Glutamatergic neuron (in vitro differentiated cells): ENCODE data around the gene ASIC2. TPM values are rescaled to one million over a fixed set of nuclear protein-coding genes. Genes with fewer than 3 reads are reported as not detected.

ENCODE experiments used
- DNase-seq: peaks from one replicate; pipeline ENCODE4 v3.0.0; 2022
- H3K27ac Mint-ChIP-seq: one replicate; pipeline ENCODE4 v1.8.0; 2020; ENCODE audit warnings: mild to moderate bottlenecking, mixed read lengths, inconsistent platforms; ENCODE audit not compliant: unreplicated experiment
- H3K27me3 Mint-ChIP-seq: one replicate; pipeline ENCODE4 v1.8.0; 2020; ENCODE audit warnings: mild to moderate bottlenecking, moderate library complexity, mixed read lengths, inconsistent platforms; ENCODE audit not compliant: unreplicated experiment
- H3K36me3 Mint-ChIP-seq: one replicate; pipeline ENCODE4 v1.8.0; 2020; ENCODE audit warnings: mild to moderate bottlenecking, mixed read lengths, inconsistent platforms; ENCODE audit not compliant: unreplicated experiment
- H3K4me1 Mint-ChIP-seq: one replicate; pipeline ENCODE4 v1.8.0; 2020; ENCODE audit warnings: mild to moderate bottlenecking, low read depth, mixed read lengths, inconsistent platforms; ENCODE audit not compliant: unreplicated experiment
- H3K4me3 Mint-ChIP-seq: one replicate; pipeline ENCODE4 v1.8.0; 2020; ENCODE audit warnings: mild to moderate bottlenecking, mixed read lengths, inconsistent platforms; ENCODE audit not compliant: unreplicated experiment
- H3K9me3 Mint-ChIP-seq: one replicate; pipeline ENCODE4 v1.8.0; 2020; ENCODE audit warnings: mild to moderate bottlenecking, moderate library complexity, mixed read lengths, inconsistent platforms; ENCODE audit not compliant: unreplicated experiment
- CTCF ChIP-seq: fragments of 200-600 bp; sonication (generic); IDR thresholded peaks from one replicate; pipeline ENCODE4 v1.5.0; 2021; ENCODE audit not compliant: partially characterized antibody, unreplicated experiment
- total RNA-seq: library from RNA; stranded (reverse); fragmentation: NEBNext Ultra II Directional; extraction: Animal tissue kit (Norgen Biotek cat#: 25700); gene quantifications from one replicate; pipeline ENCODE4 v1.2.1, GENCODE V29; 2021; ENCODE audit not compliant: unreplicated experiment

The ASIC2 gene
- total RNA-seq, 1 donor from 2014 or later, result 0.74 TPM

GRCh38 chr17:33284022-33284421 lies 9.1 kb downstream of the ASIC2 start:
- no peak for TF ChIP-seq CTCF
- no peaks in the 10 kb centered on the region for H3K9me3 Mint-ChIP-seq
- H3K4me3 Mint-ChIP-seq, result no peak overlapping the region
- DNase-seq, result no peak
- no peaks in the 10 kb centered on the region for H3K27me3 Mint-ChIP-seq
- H3K36me3 Mint-ChIP-seq, result no peaks in the 10 kb centered on the region
- no peak overlapping the region for H3K27ac Mint-ChIP-seq
- no peaks in the 10 kb centered on the region for H3K4me1 Mint-ChIP-seq

GRCh38 chr17:33280162-33280943 lies 12.7 kb downstream of the ASIC2 start:
- no peaks in the 10 kb centered on the region for H3K36me3 Mint-ChIP-seq
- H3K4me3 Mint-ChIP-seq, result no peak overlapping the region
- H3K27ac Mint-ChIP-seq, result no peak overlapping the region
- no peaks in the 10 kb centered on the region for H3K4me1 Mint-ChIP-seq
- no peak for TF ChIP-seq CTCF
- H3K27me3 Mint-ChIP-seq, result no peaks in the 10 kb centered on the region
- no peak for DNase-seq
- H3K9me3 Mint-ChIP-seq, result no peaks in the 10 kb centered on the region

GRCh38 chr17:33277436-33278100 lies 15.5 kb downstream of the ASIC2 start:
- no peak overlapping the region for H3K4me3 Mint-ChIP-seq
- H3K27me3 Mint-ChIP-seq, result no peaks in the 10 kb centered on the region
- no peaks in the 10 kb centered on the region for H3K4me1 Mint-ChIP-seq
- TF ChIP-seq CTCF, result no peak
- no peaks in the 10 kb centered on the region for H3K9me3 Mint-ChIP-seq
- no peak for DNase-seq
- H3K27ac Mint-ChIP-seq, result no peak overlapping the region
- no peaks in the 10 kb centered on the region for H3K36me3 Mint-ChIP-seq

DNA sequence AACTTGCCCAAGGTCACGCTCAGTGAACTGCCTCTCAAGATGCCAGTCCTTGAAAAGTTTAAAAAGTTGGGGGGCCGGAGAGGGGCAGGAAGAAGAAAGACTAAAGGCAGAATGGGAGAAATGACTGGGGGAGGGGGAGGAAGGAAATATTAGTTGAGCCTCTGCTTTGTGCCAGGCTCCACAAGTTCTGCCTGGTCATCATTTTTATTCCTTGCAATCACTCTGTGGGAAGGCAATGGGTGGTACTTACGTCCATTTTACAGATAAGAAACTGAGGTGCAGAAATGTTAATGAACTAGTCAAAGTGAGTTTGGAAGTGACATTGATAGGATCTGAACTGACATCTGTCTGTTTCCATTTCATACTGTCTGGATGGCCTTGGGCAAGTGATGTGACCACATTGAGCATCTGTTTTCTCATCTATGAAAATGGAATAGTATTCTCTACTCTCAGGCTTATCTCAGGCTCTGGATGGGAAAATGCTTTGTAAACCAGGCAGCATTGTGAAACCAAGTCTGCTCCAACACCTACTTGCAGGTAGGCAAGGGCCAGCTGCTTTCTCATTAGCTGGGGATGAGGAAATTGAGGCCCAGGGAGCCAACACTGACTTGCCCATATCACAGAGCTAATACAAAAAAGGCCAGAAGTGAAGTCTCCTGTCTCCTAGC lies 19.2 kb downstream of the ASIC2 start:
- peaks cover 2% of the 10 kb centered on the region for H3K9me3 Mint-ChIP-seq
- H3K27me3 Mint-ChIP-seq, result no peaks in the 10 kb centered on the region

More for the DNA sequence above, 19.2 kb downstream of the ASIC2 start:
- Mint-ChIP-seq H3K4me1 (no peaks in the 10 kb centered on the region), H3K4me3 (no peak overlapping the region), H3K36me3 (no peaks in the 10 kb centered on the region), H3K27ac (no peak overlapping the region)
- no peak for TF ChIP-seq CTCF
- no peak for DNase-seq
